ENCODE results near the gene SMIM15.

SMIM15 gene

DNA sequence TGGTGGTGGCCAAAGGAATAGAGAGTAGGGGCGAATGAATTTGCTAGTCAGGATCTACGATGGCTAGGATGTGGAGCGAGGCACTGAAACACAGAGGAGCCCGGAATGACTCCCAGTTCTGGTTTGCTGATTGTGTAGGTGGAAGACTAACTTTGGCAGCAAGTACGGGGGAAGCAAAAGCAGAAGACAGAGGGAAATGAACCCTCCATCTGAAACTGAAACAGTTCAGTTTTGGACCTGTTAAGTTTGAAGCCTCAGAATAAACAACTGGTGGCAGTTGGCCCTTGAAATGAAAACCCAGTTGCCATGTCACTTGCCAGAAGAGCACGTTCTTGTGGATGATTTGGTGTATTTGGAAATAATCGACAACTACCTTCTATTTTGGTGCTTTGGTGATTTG, 15.4 kb upstream of the SMIM15 start:
- Histone ChIP-seq H3K9me2 (replicated peaks; ENCODE audit: insufficient read depth, low read length) (no peaks in the 10 kb centered on the region), H3K36me3 (replicated peaks; ENCODE audit: insufficient read depth, low read length) (no peaks in the 10 kb centered on the region), H3K27me3 (replicated peaks; ENCODE audit: insufficient read depth, low read length) (no peaks in the 10 kb centered on the region), H3F3A (ENCODE audit: insufficient read depth, low read length) (no peaks in the 10 kb centered on the region), H3K9ac (ENCODE audit: low read length) (no peak overlapping the region), H3K4me3 (ENCODE audit: low read length) (no peak overlapping the region), H3K4me1 (ENCODE audit: low read length) (peaks cover 10% of the 10 kb centered on the region; the same call in 1 of the 2 replicates), H3K27ac (ENCODE audit: low read length) (no peak overlapping the region), H2AFZ (ENCODE audit: low read length) (peak overlapping the region; percentile 21; the same call in 1 of the 2 replicates), H3K9me3 (replicated peaks; ENCODE audit: insufficient read depth, low read length) (no peaks in the 10 kb centered on the region), H3K4me2 (ENCODE audit: low read depth, low read length) (peak overlapping the region; percentile 17; the same call in 1 of the 2 replicates), H4K20me1 (ENCODE audit: insufficient read depth, low read length) (no peaks in the 10 kb centered on the region), H3K79me2 (ENCODE audit: low read length) (no peaks in the 10 kb centered on the region)
- peak; percentile 58 for DNase-seq
- no peak for TF ChIP-seq EZH2 (optimal IDR thresholded peaks at IDR 0.05; ENCODE audit: low read depth, low read length)
- TF ChIP-seq, protein P1, sequence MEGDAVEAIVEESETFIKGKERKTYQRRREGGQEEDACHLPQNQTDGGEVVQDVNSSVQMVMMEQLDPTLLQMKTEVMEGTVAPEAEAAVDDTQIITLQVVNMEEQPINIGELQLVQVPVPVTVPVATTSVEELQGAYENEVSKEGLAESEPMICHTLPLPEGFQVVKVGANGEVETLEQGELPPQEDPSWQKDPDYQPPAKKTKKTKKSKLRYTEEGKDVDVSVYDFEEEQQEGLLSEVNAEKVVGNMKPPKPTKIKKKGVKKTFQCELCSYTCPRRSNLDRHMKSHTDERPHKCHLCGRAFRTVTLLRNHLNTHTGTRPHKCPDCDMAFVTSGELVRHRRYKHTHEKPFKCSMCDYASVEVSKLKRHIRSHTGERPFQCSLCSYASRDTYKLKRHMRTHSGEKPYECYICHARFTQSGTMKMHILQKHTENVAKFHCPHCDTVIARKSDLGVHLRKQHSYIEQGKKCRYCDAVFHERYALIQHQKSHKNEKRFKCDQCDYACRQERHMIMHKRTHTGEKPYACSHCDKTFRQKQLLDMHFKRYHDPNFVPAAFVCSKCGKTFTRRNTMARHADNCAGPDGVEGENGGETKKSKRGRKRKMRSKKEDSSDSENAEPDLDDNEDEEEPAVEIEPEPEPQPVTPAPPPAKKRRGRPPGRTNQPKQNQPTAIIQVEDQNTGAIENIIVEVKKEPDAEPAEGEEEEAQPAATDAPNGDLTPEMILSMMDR (IDR thresholded peaks at IDR 0.05; ENCODE audit: low read length): no peak
- TF ChIP-seq EZH2phosphoT487 (IDR thresholded peaks at IDR 0.05; ENCODE audit: low read length): no peak

GRCh38 chr5:61177070-61177469, 14.8 kb upstream of the SMIM15 start:
- Histone ChIP-seq H3K27me3 (replicated peaks; ENCODE audit: insufficient read depth, low read length) (no peaks in the 10 kb centered on the region), H3K9ac (ENCODE audit: low read length) (no peak overlapping the region), H3K36me3 (replicated peaks; ENCODE audit: insufficient read depth, low read length) (no peaks in the 10 kb centered on the region), H3K79me2 (ENCODE audit: low read length) (no peaks in the 10 kb centered on the region), H3K9me3 (replicated peaks; ENCODE audit: insufficient read depth, low read length) (no peaks in the 10 kb centered on the region), H3K4me1 (ENCODE audit: low read length) (peaks cover 10% of the 10 kb centered on the region; the same call in 1 of the 2 replicates), H3K4me2 (ENCODE audit: low read depth, low read length) (no peak overlapping the region), H3K27ac (ENCODE audit: low read length) (no peak overlapping the region), H3F3A (ENCODE audit: insufficient read depth, low read length) (no peaks in the 10 kb centered on the region), H3K4me3 (ENCODE audit: low read length) (no peak overlapping the region), H2AFZ (ENCODE audit: low read length) (no peak overlapping the region), H4K20me1 (ENCODE audit: insufficient read depth, low read length) (no peaks in the 10 kb centered on the region), H3K9me2 (replicated peaks; ENCODE audit: insufficient read depth, low read length) (no peaks in the 10 kb centered on the region)
- no peak for DNase-seq
- TF ChIP-seq, protein P1 (IDR thresholded peaks at IDR 0.05; ENCODE audit: low read length): no peak
- no peak for TF ChIP-seq EZH2phosphoT487 (IDR thresholded peaks at IDR 0.05; ENCODE audit: low read length)
- no peak for TF ChIP-seq EZH2 (optimal IDR thresholded peaks at IDR 0.05; ENCODE audit: low read depth, low read length)

- no peaks in the 10 kb centered on the region for H3F3A ChIP-seq (ENCODE audit: insufficient read depth, low read length)
- TF ChIP-seq, protein P1 (IDR thresholded peaks at IDR 0.05; ENCODE audit: low read length): no peak
- no peak for TF ChIP-seq EZH2phosphoT487 (IDR thresholded peaks at IDR 0.05; ENCODE audit: low read length)
- no peak for TF ChIP-seq EZH2 (optimal IDR thresholded peaks at IDR 0.05; ENCODE audit: low read depth, low read length)
- no peaks in the 10 kb centered on the region for H3K9me3 ChIP-seq (replicated peaks; ENCODE audit: insufficient read depth, low read length)
- no peak overlapping the region for H2AFZ ChIP-seq (ENCODE audit: low read length)
- H3K79me2 ChIP-seq (ENCODE audit: low read length): no peaks in the 10 kb centered on the region
- no peaks in the 10 kb centered on the region for H3K27me3 ChIP-seq (replicated peaks; ENCODE audit: insufficient read depth, low read length)
- H3K36me3 ChIP-seq (replicated peaks; ENCODE audit: insufficient read depth, low read length): no peaks in the 10 kb centered on the region
- H3K9me2 ChIP-seq (replicated peaks; ENCODE audit: insufficient read depth, low read length): no peaks in the 10 kb centered on the region
- H4K20me1 ChIP-seq (ENCODE audit: insufficient read depth, low read length): no peaks in the 10 kb centered on the region
- H3K9ac ChIP-seq (ENCODE audit: low read length): no peak overlapping the region
- no peak overlapping the region for H3K27ac ChIP-seq (ENCODE audit: low read length)
- H3K4me1 ChIP-seq (ENCODE audit: low read length): peaks cover 10% of the 10 kb centered on the region; the same call in 1 of the 2 replicates
- no peak overlapping the region for H3K4me2 ChIP-seq (ENCODE audit: low read depth, low read length)
- no peak overlapping the region for H3K4me3 ChIP-seq (ENCODE audit: low read length)
- DNase-seq: no peak
Measured at GRCh38 chr5:61176631-61177030, 14.4 kb upstream of the SMIM15 start.

Measured in MM.1S (cell line).